MV-4-11 (cell line): ENCODE measurements around the gene SLCO3A1.
"Not testable (repeated sequence)": the region's sequence is repeated elsewhere in the genome, so short reads cannot be mapped to it uniquely, and the experiment has no call there.

Experiments
- DNase-seq: peaks from one replicate; lab custom pipeline; 2025; lab: John Stamatoyannopoulos, UW

Gene SLCO3A1

GRCh38 chr15:92035551-92035950, 182.0 kb downstream of the SLCO3A1 start:
- peak; percentile 34 for DNase-seq

- no peak for DNase-seq
Observed at GRCh38 chr15:92035961-92036360, 182.5 kb downstream of the SLCO3A1 start.

- no peak for DNase-seq
Observed at GRCh38 chr15:92037491-92037890, 184.0 kb downstream of the SLCO3A1 start.

- no peak for DNase-seq
Observed at GRCh38 chr15:92040350-92040749, 186.8 kb downstream of the SLCO3A1 start.

- DNase-seq, result no peak
Observed at GRCh38 chr15:92041371-92041770, 187.9 kb downstream of the SLCO3A1 start.

- DNase-seq, result no peak
Observed at GRCh38 chr15:92043283-92043682, 189.8 kb downstream of the SLCO3A1 start.

GRCh38 chr15:92044203-92044909, 190.8 kb downstream of the SLCO3A1 start:
- DNase-seq, result no peak

GRCh38 chr15:92047900-92048299, 194.4 kb downstream of the SLCO3A1 start:
- DNase-seq, result no peak

GRCh38 chr15:92048739-92049138, 195.2 kb downstream of the SLCO3A1 start:
- no peak for DNase-seq

- DNase-seq, result no peak
Observed at GRCh38 chr15:92049290-92049989, 195.9 kb downstream of the SLCO3A1 start.

- no peak for DNase-seq
Observed at GRCh38 chr15:92050220-92050898, 196.9 kb downstream of the SLCO3A1 start.

- no peak for DNase-seq
Observed at GRCh38 chr15:92051716-92052115, 198.2 kb downstream of the SLCO3A1 start.

GRCh38 chr15:92053753-92054316, 200.3 kb downstream of the SLCO3A1 start:
- no peak for DNase-seq

- no peak for DNase-seq
Observed at GRCh38 chr15:92056875-92057274, 203.4 kb downstream of the SLCO3A1 start.

- no peak for DNase-seq
Observed at GRCh38 chr15:92059036-92059970, 205.8 kb downstream of the SLCO3A1 start.

- DNase-seq, result not testable (repeated sequence)
Observed at GRCh38 chr15:92059971-92060311, 206.4 kb downstream of the SLCO3A1 start.

- DNase-seq, result no peak
Observed at GRCh38 chr15:92061511-92062195, 208.1 kb downstream of the SLCO3A1 start.

GRCh38 chr15:92062505-92062904, 209.0 kb downstream of the SLCO3A1 start:
- DNase-seq, result no peak

GRCh38 chr15:92068121-92068520, 214.6 kb downstream of the SLCO3A1 start:
- peak; percentile 78 for DNase-seq

GRCh38 chr15:92069308-92070250, 216.1 kb downstream of the SLCO3A1 start:
- peak; percentile 88 for DNase-seq
